GM12878 (cell line): ENCODE measurements around the gene MASP1. TPM values are rescaled to one million over a fixed set of nuclear protein-coding genes. Genes with fewer than 3 reads are reported as not detected.

Source experiments
- ATAC-seq: fragments of 200-7000 bp; cut with Tn5 transposase; 3 replicates; pipeline ENCODE4 v1.9.1; 2020; ENCODE audit warnings: mild to moderate bottlenecking, moderate library complexity
- BruUV-seq: library from RNA; stranded (reverse); fragments of 400-500 nt; replicated peaks from 2 replicates; lab custom pipeline; 2021; lab: Mats Ljungman, UMichigan
- CTCF ChIA-PET: fragments of 300-600 bp; sonication (Branson Sonifier 250); formaldehyde crosslinking; extraction: SDS; loops from one replicate; lab custom pipeline; 2021; ENCODE audit warnings: inconsistent platforms; lab: Yijun Ruan, JAX
- POLR2A ChIA-PET: fragments of 350-600 bp; formaldehyde crosslinking; extraction: SDS; loops from one replicate; lab custom pipeline; 2021; ENCODE audit warnings: inconsistent platforms; lab: Charles Lee
- RAD21 ChIA-PET: fragments of 300-600 bp; sonication (Branson Sonifier 250); formaldehyde crosslinking; loops from one replicate; lab custom pipeline; 2023; ENCODE audit warnings: antibody characterized with exemption; ENCODE audit not compliant: unreplicated experiment; lab: Charles Lee
- SMC1A ChIA-PET: fragments of 300-600 bp; sonication (Branson Sonifier 250); formaldehyde crosslinking; loops from one replicate; lab custom pipeline; 2023; ENCODE audit not compliant: unreplicated experiment, uncharacterized antibody; lab: Charles Lee
- DNase-seq: peaks from one replicate; pipeline ENCODE4 v3.0.0-alpha.2; 2011; ENCODE audit warnings: low read depth, low spot score
- FAIRE-seq: peaks from 3 replicates; lab custom pipeline; 2011; peaks lifted over from hg19 to GRCh38; lab: Jason Lieb, UNC
- H2AFZ ChIP-seq: 2 replicates; pipeline ENCODE4 v1.6.0; 2011; ENCODE audit warnings: low read depth, low read length, control low read depth; ENCODE audit not compliant: control insufficient read depth
- H3K27ac ChIP-seq: 2 replicates; pipeline ENCODE4 v1.5.1; 2011; ENCODE audit warnings: control low read depth; ENCODE audit not compliant: control insufficient read depth, insufficient read depth
- H3K27me3 ChIP-seq, 2 experiments: replicated peaks in 1 of 2; 2 replicates each; pipeline versions ENCODE4 v1.6.0 to v1.6.1; 2011; ENCODE audit warnings: low read length in 1 of 2; ENCODE audit not compliant: control insufficient read depth in 2 of 2, insufficient read depth in 2 of 2
- H3K36me3 ChIP-seq, 2 experiments: 2 replicates each; pipeline ENCODE4 v1.5.1; 2011; ENCODE audit warnings: low read length in 1 of 2; ENCODE audit not compliant: control insufficient read depth in 2 of 2, insufficient read depth in 2 of 2
- H3K4me1 ChIP-seq: 2 replicates; pipeline ENCODE4 v1.6.1; 2011; ENCODE audit warnings: mild to moderate bottlenecking, low read length, moderate library complexity, mixed read lengths; ENCODE audit not compliant: control insufficient read depth, insufficient read depth
- H3K4me2 ChIP-seq: 2 replicates; pipeline ENCODE4 v1.6.0; 2011; ENCODE audit warnings: control low read depth; ENCODE audit not compliant: control insufficient read depth, insufficient read depth
- H3K4me3 ChIP-seq: fragments of 200-600 bp; sonication (generic); 2 replicates; pipeline ENCODE4 v1.5.1; 2016
- H3K79me2 ChIP-seq: 2 replicates; pipeline ENCODE4 v1.6.0; 2011; ENCODE audit warnings: low read length; ENCODE audit not compliant: control insufficient read depth, insufficient read depth
- H3K9ac ChIP-seq: 2 replicates; pipeline ENCODE4 v1.8.0; 2011; ENCODE audit warnings: low read length, control low read depth, mixed read lengths; ENCODE audit not compliant: control insufficient read depth, insufficient read depth
- H3K9me3 ChIP-seq: replicated peaks from 3 replicates; pipeline ENCODE4 v1.5.1; 2011; ENCODE audit warnings: mild to moderate bottlenecking, low read length; ENCODE audit not compliant: control insufficient read depth, insufficient read depth
- H4K20me1 ChIP-seq: 2 replicates; pipeline ENCODE4 v1.6.0; 2011; ENCODE audit not compliant: control insufficient read depth, insufficient read depth
- ATF2 ChIP-seq: IDR thresholded peaks from 2 replicates; pipeline ENCODE4 v1.6.1; 2012; ENCODE audit warnings: low read length, inconsistent platforms
- EZH2 ChIP-seq: IDR thresholded peaks from 2 replicates; pipeline ENCODE4 v1.6.1; 2012; ENCODE audit warnings: low read depth, mild to moderate bottlenecking, control low read depth, inconsistent platforms, low read length, borderline replicate concordance; ENCODE audit not compliant: control insufficient read depth
- IKZF1 ChIP-seq: fragments of 450-650 bp; conservative IDR thresholded peaks from 2 replicates; pipeline ENCODE4 v1.6.1; 2017; ENCODE audit warnings: antibody characterized with exemption, mild to moderate bottlenecking
- MLLT1 ChIP-seq: fragments of 450-650 bp; IDR thresholded peaks from 2 replicates; pipeline ENCODE4 v1.6.1; 2016; ENCODE audit warnings: mild to moderate bottlenecking
- NR2C2 ChIP-seq: IDR thresholded peaks from 2 replicates; pipeline ENCODE4 v1.6.1; 2011; ENCODE audit warnings: borderline replicate concordance, low read depth; ENCODE audit not compliant: control insufficient read depth, insufficient read length
- POLR2AphosphoS2 ChIP-seq: IDR thresholded peaks from 2 replicates; pipeline ENCODE4 v1.6.1; 2011; ENCODE audit warnings: low read depth, mild to moderate bottlenecking, low read length, improper control_type of control experiment, moderate library complexity
- POU2F2 ChIP-seq: IDR thresholded peaks from 3 replicates; pipeline ENCODE4 v1.6.1; 2011; ENCODE audit warnings: low read depth, mild to moderate bottlenecking, low read length, borderline replicate concordance
- RELA ChIP-seq: fragments of 450-650 bp; IDR thresholded peaks from 2 replicates; pipeline ENCODE4 v1.8.0; 2014; ENCODE audit warnings: borderline replicate concordance; ENCODE audit not compliant: partially characterized antibody
- RFX5 ChIP-seq: IDR thresholded peaks from 2 replicates; pipeline ENCODE4 v1.6.1; 2011; ENCODE audit warnings: low read depth, low read length, improper control_type of control experiment
- SIN3A ChIP-seq: IDR thresholded peaks from 2 replicates; pipeline ENCODE4 v1.6.1; 2012; ENCODE audit warnings: low read depth, low read length, improper control_type of control experiment
- TCF12 ChIP-seq: IDR thresholded peaks from 2 replicates; pipeline ENCODE4 v1.6.1; 2011; ENCODE audit warnings: low read depth, mild to moderate bottlenecking, low read length
- WGBS: methylation state at CpG from one replicate; pipeline ENCODE4 v1.1.6; 2016; ENCODE audit warnings: low lambda C conversion rate; ENCODE audit not compliant: insufficient replicate concordance, insufficient coverage; ENCODE audit errors: missing lambda C conversion rate; 5-methylcytosine and 5-hydroxymethylcytosine counted together
- in situ Hi-C: fragments of 300-500 bp; cut with MboI; formaldehyde crosslinking; loops from 9 replicates; pipeline ENCODE4 v1.14.3; 2018; ENCODE audit warnings: mixed read lengths
- intact Hi-C: fragments of 100-400 bp; cut with micrococcal nuclease; formaldehyde crosslinking; loops from one replicate; pipeline ENCODE4 v1.14.2; 2022; ENCODE audit not compliant: unreplicated experiment
- polyA plus RNA-seq, 11 experiments: library from polyadenylated mRNA; depleted of rRNA in 4 of 11; unstranded in 6 of 11; stranded (reverse) in 5 of 11; fragments of >200 nt; fragmentation: Nextera tagmentation in 4 of 11; fragmentation: Illumina TruSeq in 1 of 11; extraction: Ambion mirVana in 4 of 11; extraction: Trizol in 1 of 11; gene quantifications; 1 replicate in 1 of 11; 2 replicates in 10 of 11; pipeline versions ENCODE4 v1.2.1 to v1.2.3, GENCODE V29; 2011 to 2016; ENCODE audit warnings: inconsistent platforms in 2 of 11, missing spikeins in 2 of 11, low read depth in 1 of 11
- total RNA-seq, 4 experiments: library from RNA; depleted of rRNA in 3 of 4; stranded (reverse); fragments of >200 nt in 3 of 4; fragmentation: Illumina TruSeq in 1 of 4; extraction: Trizol in 1 of 4; gene quantifications; 2 replicates each; pipeline versions ENCODE4 v1.2.1 to v1.2.3, GENCODE V29; 2013 to 2021

Gene MASP1
- total and polyA plus RNA-seq, 10 of the 15 experiments (the other 5 are each of a cell fraction or from before 2014, with no cell fraction given), result 0.05 TPM; not detected in 9

- no peak for DNase-seq
- Histone ChIP-seq H3K4me2 (no peak overlapping the region), H4K20me1 (no peaks in the 10 kb centered on the region), H3K36me3 (no peaks in the 10 kb centered on the region), H3K9me3 (peaks cover 3% of the 10 kb centered on the region; the same call in 2 of the 3 replicates), H3K4me1 (no peaks in the 10 kb centered on the region), H3K27me3 (0 out of 4 replicates have a peak, but pooled peaks cover 1 to 3% of the 10 kb centered on the region in 2 experiments), H3K27ac (no peak overlapping the region), H3K79me2 (no peaks in the 10 kb centered on the region), H3K9ac (no peak overlapping the region), H2AFZ (no peak overlapping the region), H3K4me3 (no peak overlapping the region)
- BruUV-seq, result no TSS peak
- WGBS, result 0% methylated on average over 1 of the region's 1 CpG
- FAIRE-seq, result no peak
- SMC1A ChIA-PET, result interaction anchor here (0.6 to 1.3 kb wide), 2 partner anchors 11 to 136 kb away, joined by 3 to 4 read pairs; no protein-coding TSS in a partner anchor
- ATAC-seq, result no peak
- CTCF ChIA-PET, result interaction anchor here (0.6 to 1.8 kb wide), 9 partner anchors 9 to 531 kb away, joined by 3 to 5 read pairs (median 3); no protein-coding TSS in a partner anchor
- POLR2A ChIA-PET, result interaction anchor here (0.6 kb wide), 2 partner anchors 9 to 101 kb away, joined by 3 read pairs; no protein-coding TSS in a partner anchor
- RAD21 ChIA-PET, result no interaction called here
- in situ Hi-C loops, result no loop called here
- intact Hi-C loops, result no loop called here
- no peak for TF ChIP-seq SIN3A
- TF ChIP-seq POLR2AphosphoS2, result no peak
- TF ChIP-seq NR2C2, result no peak
- TF ChIP-seq POU2F2, result no peak
- TF ChIP-seq RELA, result no peak
- TF ChIP-seq ATF2, result no peak
- no peak for TF ChIP-seq EZH2
- TF ChIP-seq MLLT1, result no peak
- TF ChIP-seq RFX5, result no peak
- TF ChIP-seq TCF12, result no peak
- no peak for TF ChIP-seq IKZF1
Measured at GRCh38 chr3:187210091-187210490, 81.4 kb downstream of the MASP1 start.
